ENCODE data around the gene DEDD2. TPM values are rescaled to one million over a fixed set of nuclear protein-coding genes. Genes with fewer than 3 reads are reported as not detected.
A peak's percentile ranks its signal among the peaks of the same experiment; 100 is the strongest.

DEDD2 gene
- polyA plus RNA-seq, 1 of the 3 experiments (the other 2 are of a cell fraction): 30.2 TPM

- H3K79me2 ChIP-seq (ENCODE audit: insufficient read depth): peaks cover 62% of the 10 kb centered on the region
- H3K9me3 ChIP-seq: no peaks in the 10 kb centered on the region
- peaks cover 57% of the 10 kb centered on the region for H3F3A ChIP-seq (replicated peaks; ENCODE audit: insufficient read depth)
- no peaks in the 10 kb centered on the region for H3K9me2 ChIP-seq
- no peaks in the 10 kb centered on the region for H3K27me3 ChIP-seq (ENCODE audit: insufficient read depth)
- peak overlapping the region in 1 of 2 experiments; percentile 38; a peak in 2 of 4 replicates for H3K27ac ChIP-seq (ENCODE audit: low read depth in 2 of 2, low read length in 1 of 2)
- TF ChIP-seq USF1 (IDR thresholded peaks at IDR 0.05; ENCODE audit: borderline replicate concordance, low read depth) (no peak), JUND (IDR thresholded peaks at IDR 0.05) (no peak), FOXJ3 (CRISPR knock-in tag; IDR thresholded peaks at IDR 0.05) (no peak), TEAD4 (IDR thresholded peaks at IDR 0.05; ENCODE audit: borderline replicate concordance, insufficient read depth) (no peak), MEF2A (IDR thresholded peaks at IDR 0.05; ENCODE audit: borderline replicate concordance, low read depth) (no peak), USF2 (IDR thresholded peaks at IDR 0.05; ENCODE audit: borderline replicate concordance, low read depth, low read length) (no peak)
- CTCF ChIA-PET: interaction anchor here (1.2 to 14.8 kb wide), 3 partner anchors 31 to 74 kb away, joined by 4 to 205 read pairs (median 51); no protein-coding TSS in a partner anchor
- peaks cover 69% of the 10 kb centered on the region for H4K20me1 ChIP-seq (ENCODE audit: insufficient read depth)
- H3K4me1 ChIP-seq (ENCODE audit: control insufficient read depth in 1 of 2, insufficient read depth in 2 of 2, low read depth in 1 of 2, low read length in 1 of 2): peaks cover 30 to 46% of the 10 kb centered on the region in 2 experiments
- no peak overlapping the region for H3K9ac ChIP-seq
- H3K4me3 ChIP-seq (ENCODE audit: low read depth in 2 of 2, low read length in 1 of 2): no peak overlapping the region
- no peak for DNase-seq
- H3K36me3 ChIP-seq (replicated peaks in 1 of 2; ENCODE audit: control insufficient read depth in 1 of 2, insufficient read depth in 2 of 2, low read length in 1 of 2): peaks cover 10 to 23% of the 10 kb centered on the region in 2 experiments
- WGBS (ENCODE audit: low lambda C conversion rate): 94% methylated on average over 35 of the region's 41 CpGs
- POLR2A ChIA-PET: interaction anchor here (0.7 to 3.3 kb wide), 2 partner anchors 30 to 74 kb away, joined by 3 to 35 read pairs; no protein-coding TSS in a partner anchor
- no peak overlapping the region for H2AFZ ChIP-seq (ENCODE audit: low read depth)
- H3K4me2 ChIP-seq: peak overlapping the region; percentile 11; the same call in 1 of the 2 replicates
These were observed 31.0 kb upstream of the DEDD2 start for GRCh38 chr19:42248270-42249148.

- 91% methylated on average over 6 of the region's 6 CpGs for WGBS (ENCODE audit: low lambda C conversion rate)
- Histone ChIP-seq H3K27ac (ENCODE audit: low read depth in 2 of 2, low read length in 1 of 2) (peak overlapping the region in 1 of 2 experiments; percentile 83; a peak in 3 of 4 replicates), H3K27me3 (ENCODE audit: insufficient read depth) (no peaks in the 10 kb centered on the region), H3K9ac (no peak overlapping the region), H3F3A (replicated peaks; ENCODE audit: insufficient read depth) (peaks cover 59% of the 10 kb centered on the region), H4K20me1 (ENCODE audit: insufficient read depth) (peaks cover 62% of the 10 kb centered on the region), H3K9me2 (no peaks in the 10 kb centered on the region), H3K36me3 (replicated peaks in 1 of 2; ENCODE audit: control insufficient read depth in 1 of 2, insufficient read depth in 2 of 2, low read length in 1 of 2) (peaks cover 10 to 23% of the 10 kb centered on the region in 2 experiments), H3K79me2 (ENCODE audit: insufficient read depth) (peaks cover 55% of the 10 kb centered on the region), H3K9me3 (no peaks in the 10 kb centered on the region), H2AFZ (ENCODE audit: low read depth) (no peak overlapping the region), H3K4me1 (ENCODE audit: control insufficient read depth in 1 of 2, insufficient read depth in 2 of 2, low read depth in 1 of 2, low read length in 1 of 2) (peaks cover 30 to 43% of the 10 kb centered on the region in 2 experiments), H3K4me2 (no peak overlapping the region), H3K4me3 (ENCODE audit: low read depth in 2 of 2, low read length in 1 of 2) (no peak overlapping the region)
- ChIA-PET CTCF (interaction anchor here (1.2 to 14.8 kb wide), 4 partner anchors 32 to 75 kb away, joined by 4 to 205 read pairs (median 33); no protein-coding TSS in a partner anchor), POLR2A (interaction anchor here (0.6 to 3.3 kb wide), 2 partner anchors 31 to 81 kb away, joined by 3 to 35 read pairs; no protein-coding TSS in a partner anchor)
- DNase-seq: no peak
- TF ChIP-seq TCF12 (IDR thresholded peaks at IDR 0.05) (no peak), REST (IDR thresholded peaks at IDR 0.05; ENCODE audit: low read depth, low read length) (no peak), PBX3 (IDR thresholded peaks at IDR 0.05) (no peak), ZBTB33 (IDR thresholded peaks at IDR 0.05; ENCODE audit: borderline replicate concordance, low read depth) (no peak), SIN3A (IDR thresholded peaks at IDR 0.05; ENCODE audit: borderline replicate concordance, low read depth, low read length) (no peak), FOSL2 (IDR thresholded peaks at IDR 0.05; ENCODE audit: borderline replicate concordance, low read depth) (no peak), POLR2AphosphoS5 (IDR thresholded peaks at IDR 0.05; ENCODE audit: low read depth, low read length) (no peak), USF1 (IDR thresholded peaks at IDR 0.05; ENCODE audit: borderline replicate concordance, low read depth) (no peak)
These were observed 30.2 kb upstream of the DEDD2 start for GRCh38 chr19:42247640-42248199.
